OCI-M2 (cell line): Measurements from ENCODE around the gene SLC16A8.

Source experiments
- DNase-seq: peaks from one replicate; lab custom pipeline; 2025; ENCODE audit not compliant: unreplicated experiment; lab: John Stamatoyannopoulos, UW

SLC16A8 gene

GRCh38 chr22:38032681-38033521 lies 51.1 kb downstream of the SLC16A8 start:
- DNase-seq: no peak

- DNase-seq: no peak
These were observed 52.5 kb downstream of the SLC16A8 start for GRCh38 chr22:38031491-38031890.

- no peak for DNase-seq
These were observed 53.5 kb downstream of the SLC16A8 start for GRCh38 chr22:38030311-38031133.

GRCh38 chr22:38029901-38030300 lies 54.1 kb downstream of the SLC16A8 start:
- no peak for DNase-seq

GRCh38 chr22:38029370-38029769 lies 54.6 kb downstream of the SLC16A8 start:
- DNase-seq: no peak

GRCh38 chr22:38028344-38029130 lies 55.4 kb downstream of the SLC16A8 start:
- no peak for DNase-seq
